IPS-NIHi11 (cell line): ENCODE data around the gene NOL11.
"Not testable (repeated sequence)": the region's sequence is repeated elsewhere in the genome, so short reads cannot be mapped to it uniquely, and the experiment has no call there.

ENCODE experiments used
- DNase-seq: peaks from one replicate; pipeline ENCODE4 v3.0.0; 2012; ENCODE audit warnings: mixed read lengths, low spot score

Gene NOL11

GRCh38 chr17:67754001-67754400 lies 36.3 kb downstream of the NOL11 start:
- DNase-seq: no peak

DNA sequence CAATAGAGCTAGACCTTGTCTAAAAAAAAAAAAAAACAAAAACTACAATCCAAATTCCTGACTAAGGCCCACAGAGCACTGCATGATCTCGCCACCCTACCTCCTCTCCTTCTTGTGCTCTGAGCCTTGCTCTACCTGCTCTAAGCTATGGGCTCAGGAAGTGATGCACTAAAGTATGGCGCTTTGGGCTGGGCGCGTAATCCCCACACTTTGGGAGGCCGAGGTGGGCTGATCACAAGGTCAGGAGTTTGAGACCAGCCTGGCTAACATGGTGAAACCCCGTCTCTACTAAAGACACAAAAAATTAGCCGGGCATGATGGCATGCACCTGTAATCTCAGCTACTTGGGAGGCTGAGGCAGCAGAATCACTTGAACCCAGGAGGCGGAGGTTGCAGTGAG lies 37.0 kb downstream of the NOL11 start:
- not testable (repeated sequence) for DNase-seq

DNA sequence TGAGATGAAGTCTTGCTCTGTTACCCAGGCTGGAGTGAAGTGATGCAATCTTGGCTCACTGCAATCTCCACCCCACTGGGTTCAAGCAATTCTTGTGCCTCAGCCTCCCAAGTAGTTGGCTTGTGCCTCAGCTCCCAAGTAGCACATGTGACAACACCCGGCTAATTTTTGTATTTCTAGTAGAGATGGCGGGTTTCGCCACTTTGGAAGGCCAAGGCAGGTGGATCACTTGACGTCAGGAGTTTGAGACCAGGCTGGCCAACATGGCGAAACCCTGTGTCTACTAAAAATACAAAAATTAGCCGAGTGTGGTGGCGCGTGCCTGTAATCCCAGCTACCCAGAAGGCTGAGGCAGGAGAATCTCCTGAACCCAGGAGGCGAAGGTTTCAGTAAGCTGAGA lies 39.0 kb downstream of the NOL11 start:
- DNase-seq: not testable (repeated sequence)

GRCh38 chr17:67759355-67760171 lies 41.8 kb downstream of the NOL11 start:
- no peak for DNase-seq

DNA sequence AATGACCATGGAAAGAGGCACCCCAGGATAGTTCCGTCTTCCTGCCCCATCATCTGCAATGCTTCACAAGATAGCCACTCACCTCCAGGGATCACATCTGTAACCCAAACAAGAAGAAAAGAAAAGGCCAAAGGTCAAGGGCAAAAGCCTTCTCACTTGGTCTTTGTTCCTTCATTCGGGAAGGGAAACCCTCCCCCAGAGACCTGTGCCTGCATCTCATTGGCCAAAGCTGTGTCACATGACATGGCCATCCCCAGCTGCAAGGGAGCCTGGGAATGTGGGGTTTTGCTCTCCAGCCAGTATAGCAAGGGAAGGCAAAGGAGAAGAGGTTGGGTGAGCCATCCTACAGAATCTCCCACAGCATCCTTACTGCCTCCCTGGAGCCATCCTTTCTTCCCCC lies 47.9 kb downstream of the NOL11 start:
- DNase-seq: peak; percentile 38

- DNase-seq: no peak
These were observed 51.5 kb downstream of the NOL11 start for GRCh38 chr17:67769231-67769630.

DNA sequence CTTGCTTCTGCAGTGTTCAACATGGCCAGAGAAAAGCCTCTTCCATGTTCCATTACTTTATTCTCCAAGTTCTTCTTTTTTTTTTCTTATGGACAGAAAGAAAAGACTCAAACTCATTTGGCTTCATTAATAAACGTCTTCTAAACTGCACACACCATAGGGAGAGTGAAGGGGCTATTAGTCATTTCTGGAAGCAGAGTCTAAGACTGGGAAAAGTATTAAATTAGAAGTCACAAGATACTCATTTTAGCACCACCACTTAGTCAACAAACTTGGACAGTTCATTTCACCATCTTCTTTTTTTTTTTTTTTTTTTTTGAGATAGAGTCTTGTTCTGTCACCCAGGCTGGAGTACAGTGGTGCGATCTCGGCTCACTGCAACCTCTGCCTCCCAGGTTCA lies 52.8 kb downstream of the NOL11 start:
- no peak for DNase-seq

DNA sequence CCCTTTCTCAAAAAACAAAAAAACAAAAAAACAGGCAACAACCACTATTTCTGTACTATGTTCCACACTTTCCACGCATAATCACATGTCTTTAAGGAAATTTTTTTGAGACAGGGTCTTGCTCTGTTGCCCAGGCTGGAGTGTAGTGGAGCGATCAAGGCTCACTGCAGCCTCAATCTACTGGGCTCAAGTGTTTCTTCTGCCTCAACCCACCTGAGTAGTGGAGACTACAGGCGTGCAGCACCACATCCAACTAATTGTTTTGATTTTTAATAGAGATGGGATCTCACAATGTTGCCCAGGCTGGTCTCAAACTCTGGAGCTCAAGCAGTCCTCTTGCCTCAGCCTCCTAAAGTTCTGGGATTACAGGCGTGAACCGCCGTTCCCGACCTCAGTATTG lies 54.9 kb downstream of the NOL11 start:
- DNase-seq: no peak

- DNase-seq: no peak
These were observed 55.5 kb downstream of the NOL11 start for GRCh38 chr17:67773246-67773645.

- DNase-seq: peak; percentile 88
These were observed 61.4 kb downstream of the NOL11 start for GRCh38 chr17:67779098-67779672.

DNA sequence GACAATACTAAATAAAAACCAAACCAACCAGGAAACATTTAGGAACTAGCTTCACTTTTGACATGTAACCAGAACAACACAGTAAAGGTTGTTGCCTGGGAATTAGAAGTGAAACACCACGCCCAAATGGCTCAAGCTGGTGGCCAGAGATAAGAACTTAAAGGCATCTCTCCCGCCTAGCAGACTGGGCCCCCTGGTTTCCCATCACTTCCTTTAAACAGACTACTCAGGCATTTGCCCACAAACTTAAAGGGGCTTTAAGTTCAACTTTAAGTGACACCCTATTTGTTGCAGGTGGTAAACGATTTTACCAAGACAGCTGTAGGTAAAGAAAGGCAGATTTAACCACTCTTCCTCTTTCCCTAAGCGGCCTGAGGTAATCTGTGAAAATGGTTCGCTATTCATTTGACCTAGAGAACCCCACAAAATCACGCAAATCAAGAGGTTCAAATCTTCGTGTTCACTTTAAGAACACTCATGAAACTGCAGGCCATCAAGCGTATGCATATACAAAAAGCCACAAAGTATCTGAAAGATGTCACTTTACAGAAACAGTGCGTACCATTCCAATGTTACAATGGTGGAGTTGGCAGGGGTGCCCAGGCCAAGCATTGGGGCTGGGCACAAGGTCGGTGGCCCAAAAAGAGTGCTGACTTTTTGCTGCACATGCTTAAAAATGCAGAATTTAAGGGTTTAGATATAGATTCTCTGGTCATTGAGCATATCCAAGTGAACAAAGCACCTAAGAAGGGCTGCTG lies 66.8 kb downstream of the NOL11 start:
- no peak for DNase-seq

DNA sequence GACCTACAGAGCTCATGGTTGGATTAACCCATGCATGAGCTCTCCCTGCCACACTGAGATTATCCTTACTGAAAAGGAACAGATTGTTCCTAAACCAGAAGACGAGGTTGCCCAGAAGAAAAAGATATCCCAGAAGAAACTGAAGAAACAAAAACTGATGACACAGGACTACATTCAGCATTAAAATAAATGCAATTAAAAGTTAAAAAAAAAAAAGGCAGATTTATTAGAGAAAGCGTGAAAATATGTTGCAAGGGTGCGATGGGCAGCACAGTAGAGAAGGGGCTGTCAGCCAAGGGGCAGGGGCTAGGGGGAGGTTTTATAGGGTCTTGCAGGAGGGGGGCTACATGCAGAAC lies 67.4 kb downstream of the NOL11 start:
- DNase-seq: no peak

DNA sequence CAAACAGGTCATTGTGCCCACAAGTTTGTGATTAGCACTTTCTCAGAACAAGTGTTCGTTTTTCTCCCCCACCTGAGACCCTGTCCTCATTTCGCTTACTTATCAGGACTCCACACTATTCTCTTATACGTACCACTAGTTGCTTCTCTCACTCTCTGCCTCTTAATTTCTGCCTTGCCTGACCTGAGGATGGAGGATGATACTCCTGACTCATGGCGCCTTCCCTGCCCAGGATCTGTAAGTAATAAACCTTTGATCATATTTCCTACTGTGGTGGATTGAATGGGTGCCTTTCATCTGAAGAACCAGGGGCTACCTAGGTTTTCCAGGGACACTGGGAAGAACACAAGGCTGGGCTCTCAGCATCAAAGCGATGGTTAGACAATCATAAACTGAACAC lies 67.8 kb downstream of the NOL11 start:
- no peak for DNase-seq
